Endothelial cell of umbilical vein (primary cell): ENCODE data around the gene AP2B1. TPM values are rescaled to one million over a fixed set of nuclear protein-coding genes. Genes with fewer than 3 reads are reported as not detected.
"Not testable (repeated sequence)": the region's sequence is repeated elsewhere in the genome, so short reads cannot be mapped to it uniquely, and the experiment has no call there.

Experiments used
- BruUV-seq: library from RNA; stranded (reverse); fragments of 400-500 nt; replicated peaks from 2 replicates; lab custom pipeline; 2021; lab: Mats Ljungman, UMichigan
- CTCF ChIA-PET: fragments of 300-600, 350-600 bp; sonication (Branson Sonifier 250); formaldehyde crosslinking; loops from one replicate; lab custom pipeline; 2021; ENCODE audit warnings: antibody characterized with exemption, inconsistent platforms; lab: Charles Lee
- POLR2A ChIA-PET: fragments of 300-600, 350-600 bp; sonication (Branson Sonifier 250); formaldehyde crosslinking; loops from one replicate; lab custom pipeline; 2021; ENCODE audit warnings: antibody characterized with exemption, inconsistent platforms; lab: Charles Lee
- DNase-seq: peaks from one replicate; pipeline ENCODE4 v3.0.0-alpha.2; 2011; ENCODE audit warnings: low read depth, low spot score
- FAIRE-seq: peaks from 2 replicates; lab custom pipeline; 2011; peaks lifted over from hg19 to GRCh38; lab: Jason Lieb, UNC
- H2AFZ ChIP-seq: 2 replicates; pipeline ENCODE4 v1.6.0; 2012; ENCODE audit warnings: low read depth, low read length, control low read depth, inconsistent platforms
- H3K27ac ChIP-seq: 2 replicates; pipeline ENCODE4 v1.5.1; 2011; ENCODE audit warnings: low read depth, mild to moderate bottlenecking, control low read depth, low read length, moderate library complexity; ENCODE audit not compliant: insufficient read depth
- H3K27me3 ChIP-seq, 2 experiments: 2 replicates each; pipeline versions ENCODE4 v1.6.0 to v1.6.1; 2011; ENCODE audit warnings: low read length in 2 of 2, mixed read lengths in 1 of 2; ENCODE audit not compliant: control insufficient read depth in 2 of 2, insufficient read depth in 2 of 2
- H3K36me3 ChIP-seq, 2 experiments: 2 replicates in 1 of 2; 3 replicates in 1 of 2; pipeline ENCODE4 v1.5.1; 2011; ENCODE audit warnings: low read length in 2 of 2, mild to moderate bottlenecking in 1 of 2, moderate library complexity in 1 of 2; ENCODE audit not compliant: control insufficient read depth in 2 of 2, insufficient read depth in 2 of 2; ENCODE audit errors: extremely low read depth in 1 of 2
- H3K4me1 ChIP-seq: 3 replicates; pipeline ENCODE4 v1.5.1; 2011; ENCODE audit warnings: mild to moderate bottlenecking, low read length; ENCODE audit not compliant: control insufficient read depth, insufficient read depth; ENCODE audit errors: extremely low read depth
- H3K4me2 ChIP-seq: 2 replicates; pipeline ENCODE4 v1.6.1; 2011; ENCODE audit warnings: low read length, control low read depth, mixed read lengths; ENCODE audit not compliant: insufficient read depth
- H3K4me3 ChIP-seq, 3 experiments: fragments of 200-600 bp in 1 of 3; sonication (generic), shearing (Covaris generic) in 1 of 3; replicated peaks in 1 of 3; 2 replicates each; pipeline ENCODE4 v1.5.1; 2011 to 2016; ENCODE audit warnings: control low read depth in 3 of 3, low read length in 3 of 3, mild to moderate bottlenecking in 2 of 3, inconsistent platforms in 1 of 3, low read depth in 1 of 3, moderate library complexity in 1 of 3; ENCODE audit not compliant: insufficient read depth in 1 of 3
- H3K79me2 ChIP-seq: 2 replicates; pipeline ENCODE4 v1.6.0; 2012; ENCODE audit warnings: low read length, inconsistent platforms; ENCODE audit not compliant: control insufficient read depth, insufficient read depth
- H3K9ac ChIP-seq: replicated peaks from 2 replicates; pipeline ENCODE3; 2011; ENCODE audit warnings: low read length, control low read depth; ENCODE audit not compliant: insufficient read depth; ENCODE audit errors: extremely low read depth
- H3K9me1 ChIP-seq: replicated peaks from 3 replicates; pipeline ENCODE4 v1.6.0; 2011; ENCODE audit warnings: mild to moderate bottlenecking, low read length; ENCODE audit not compliant: control insufficient read depth, insufficient read depth; ENCODE audit errors: extremely low read depth
- H3K9me3 ChIP-seq: replicated peaks from 2 replicates; pipeline ENCODE4 v1.5.1; 2012; ENCODE audit warnings: low read length, inconsistent platforms; ENCODE audit not compliant: control insufficient read depth, insufficient read depth
- H4K20me1 ChIP-seq: replicated peaks from 2 replicates; pipeline ENCODE3; 2011; ENCODE audit warnings: mild to moderate bottlenecking, low read length; ENCODE audit not compliant: control insufficient read depth, insufficient read depth; ENCODE audit errors: extremely low read depth
- JUN ChIP-seq: IDR thresholded peaks from 2 replicates; pipeline ENCODE4 v1.6.1; 2011; ENCODE audit warnings: borderline replicate concordance, low read depth; ENCODE audit not compliant: insufficient read length, insufficient read depth
- dilution Hi-C: fragments of 300-500 bp; cut with MboI; formaldehyde crosslinking; loops from one replicate; pipeline ENCODE4 v1.15.0; 2019; ENCODE audit warnings: low sequenced_read_pairs; ENCODE audit not compliant: extremely low pct_ligation_motif_present
- intact Hi-C: fragments of 100-400 bp; cut with micrococcal nuclease; formaldehyde crosslinking; loops from one replicate; pipeline ENCODE4 v1.10.0; 2022
- polyA plus RNA-seq, 4 experiments: library from polyadenylated mRNA; depleted of rRNA in 3 of 4; stranded (reverse) in 3 of 4; unstranded in 1 of 4; fragments of >200 nt; gene quantifications; 2 replicates each; pipeline versions ENCODE4 v1.2.1 to v1.2.3, GENCODE V29; 2011 to 2012; ENCODE audit warnings: missing spikeins in 1 of 4
- total RNA-seq: library from RNA; stranded (reverse); gene quantifications from 2 replicates; pipeline ENCODE4 v1.2.3, GENCODE V29; 2021

AP2B1 gene
- total and polyA plus RNA-seq, 2 donors (not counting 3 experiments of a cell fraction or from before 2014, with no cell fraction given): 106 to 198 TPM

DNA sequence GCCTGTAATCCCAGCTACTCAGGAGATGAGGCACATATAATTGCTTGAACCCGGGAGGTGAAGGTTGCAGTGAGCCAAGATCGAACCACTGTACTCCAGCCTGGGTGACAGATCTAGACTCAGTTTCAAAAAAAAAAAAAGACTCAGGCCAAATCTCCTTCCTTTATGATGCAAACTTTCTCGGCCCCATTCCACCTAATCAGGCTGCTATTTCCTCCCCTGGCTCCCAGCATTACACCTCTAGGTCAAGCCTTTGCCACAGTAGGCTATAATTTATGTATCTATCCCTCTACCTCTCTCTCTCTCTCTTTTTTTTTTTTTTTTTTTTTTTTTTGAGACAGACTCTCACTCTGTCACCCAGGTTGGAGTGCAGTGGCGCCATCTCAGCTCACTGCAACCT lies 164.4 kb downstream of the AP2B1 start:
- H3K4me3 ChIP-seq, FAIRE-seq, H3K4me2 ChIP-seq, H3K36me3 ChIP-seq, H3K9me1 ChIP-seq, H3K9me3 ChIP-seq, H3K79me2 ChIP-seq, H4K20me1 ChIP-seq, dilution Hi-C loops, DNase-seq, H3K9ac ChIP-seq, H3K4me1 ChIP-seq, POLR2A ChIA-PET, H2AFZ ChIP-seq, BruUV-seq, H3K27ac ChIP-seq, intact Hi-C loops: not testable (repeated sequence)
- CTCF ChIA-PET: interaction anchor here (0.6 to 5.2 kb wide), 3 partner anchors 10 to 54 kb away, joined by 3 to 51 read pairs (median 3); no protein-coding TSS in a partner anchor
- peaks cover 27 to 28% of the 10 kb centered on the region in 2 experiments for H3K27me3 ChIP-seq

DNA sequence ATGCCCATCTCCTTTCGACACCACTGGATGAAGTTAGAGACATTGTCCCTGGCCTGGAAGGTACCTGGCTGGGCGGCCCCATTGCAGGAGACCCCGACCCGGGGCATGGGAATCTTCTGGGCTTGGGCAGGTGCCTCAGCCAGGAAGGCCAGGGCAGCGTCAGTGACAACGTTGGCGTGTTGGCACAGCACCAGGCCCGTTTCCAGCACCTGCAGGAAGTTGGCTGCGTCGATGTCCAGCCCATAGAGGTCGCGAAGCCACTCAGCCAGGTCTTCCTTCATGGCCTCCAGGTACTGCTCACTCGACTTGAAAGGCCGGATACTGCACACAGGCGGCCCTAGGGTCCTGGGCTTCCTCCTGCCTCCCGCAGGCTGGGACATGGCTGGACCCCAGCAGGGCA lies 165.3 kb downstream of the AP2B1 start:
- no peak for FAIRE-seq
- Histone ChIP-seq H3K36me3 (no peaks in the 10 kb centered on the region), H3K4me2 (no peak overlapping the region), H3K4me1 (no peaks in the 10 kb centered on the region), H3K79me2 (no peaks in the 10 kb centered on the region), H4K20me1 (no peaks in the 10 kb centered on the region), H3K9ac (no peak overlapping the region), H3K9me1 (no peaks in the 10 kb centered on the region), H2AFZ (no peak overlapping the region), H3K4me3 (no peak overlapping the region), H3K27me3 (peaks cover 27 to 30% of the 10 kb centered on the region in 2 experiments), H3K9me3 (no peaks in the 10 kb centered on the region), H3K27ac (no peak overlapping the region)
- ChIA-PET POLR2A (no interaction called here), CTCF (interaction anchor here (3.2 kb wide), 1 partner anchor 12 kb away, joined by 22 read pairs; no protein-coding TSS in a partner anchor)
- intact Hi-C loops (no loop called here), dilution Hi-C loops (no loop called here)
- no TSS peak for BruUV-seq
- no peak for TF ChIP-seq JUN
- DNase-seq: no peak
